HG02938 (cell line): Measurements from ENCODE around the gene RAB11A.

Source experiments
- ATAC-seq: cut with Tn5 transposase; IDR thresholded peaks from one replicate; pipeline ENCODE4 v1.9.1; 2021; ENCODE audit warnings: mild to moderate bottlenecking, moderate library complexity; ENCODE audit not compliant: unreplicated experiment

The RAB11A gene

GRCh38 chr15:65935391-65935790 is 66.1 kb downstream of the RAB11A start:
- no peak for ATAC-seq

DNA sequence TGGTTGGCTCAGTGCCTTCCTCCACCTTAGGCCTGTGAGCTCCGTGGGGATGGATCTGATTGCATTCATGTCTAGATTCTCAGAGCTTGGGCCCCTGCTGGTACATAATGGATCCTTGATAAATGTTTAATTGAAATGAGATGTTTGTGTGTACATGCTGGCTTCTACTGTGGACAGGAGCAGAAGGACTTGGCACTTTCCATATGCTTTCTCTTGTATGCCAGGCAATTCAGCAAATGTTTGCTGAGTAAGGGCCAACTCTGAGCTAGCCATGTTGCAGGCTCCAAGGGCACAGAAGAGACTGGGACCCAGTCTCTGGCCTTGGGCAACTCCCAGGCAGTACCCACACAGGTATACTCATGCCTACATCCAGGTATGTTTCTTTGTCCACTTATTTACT is 67.0 kb downstream of the RAB11A start:
- no peak for ATAC-seq

GRCh38 chr15:65937054-65937453 is 67.8 kb downstream of the RAB11A start:
- ATAC-seq = no peak

DNA sequence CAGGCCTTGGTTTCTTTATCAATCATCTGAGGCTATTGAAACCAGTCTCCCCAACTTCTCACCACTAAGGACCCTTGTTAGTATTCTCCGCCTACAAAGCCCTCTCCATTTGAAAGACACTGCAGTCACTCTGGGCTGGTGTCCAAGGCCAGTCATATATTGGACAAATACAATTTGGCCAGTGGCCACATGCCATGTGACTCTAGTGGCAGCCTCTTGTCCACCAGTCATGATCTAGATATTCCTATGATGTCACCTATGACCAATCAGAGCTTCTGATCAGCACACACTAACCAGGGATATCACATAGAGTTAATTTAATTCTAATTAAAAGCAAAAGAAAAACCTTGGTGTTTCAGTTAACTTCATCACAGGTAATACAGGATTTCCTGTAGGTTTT is 68.2 kb downstream of the RAB11A start:
- ATAC-seq = no peak

DNA sequence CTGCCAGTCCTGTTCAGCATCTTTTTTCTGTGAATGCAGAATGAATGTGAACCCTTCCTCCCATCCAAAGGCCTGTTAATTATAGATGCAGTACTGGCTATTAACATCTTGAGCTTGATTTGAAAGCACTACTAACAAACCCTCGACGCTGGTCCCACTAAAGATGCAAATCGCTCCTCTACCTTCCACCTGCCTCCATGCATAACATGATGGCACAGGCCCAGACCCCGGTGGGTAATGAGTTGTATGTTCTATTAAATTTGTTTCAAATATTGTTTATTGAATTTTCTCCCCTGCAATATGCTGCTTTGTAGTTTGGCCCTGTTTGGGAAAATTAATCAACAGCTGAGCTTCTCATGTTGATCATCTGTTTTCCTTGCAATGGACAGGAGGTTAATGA is 69.3 kb downstream of the RAB11A start:
- no peak for ATAC-seq

DNA sequence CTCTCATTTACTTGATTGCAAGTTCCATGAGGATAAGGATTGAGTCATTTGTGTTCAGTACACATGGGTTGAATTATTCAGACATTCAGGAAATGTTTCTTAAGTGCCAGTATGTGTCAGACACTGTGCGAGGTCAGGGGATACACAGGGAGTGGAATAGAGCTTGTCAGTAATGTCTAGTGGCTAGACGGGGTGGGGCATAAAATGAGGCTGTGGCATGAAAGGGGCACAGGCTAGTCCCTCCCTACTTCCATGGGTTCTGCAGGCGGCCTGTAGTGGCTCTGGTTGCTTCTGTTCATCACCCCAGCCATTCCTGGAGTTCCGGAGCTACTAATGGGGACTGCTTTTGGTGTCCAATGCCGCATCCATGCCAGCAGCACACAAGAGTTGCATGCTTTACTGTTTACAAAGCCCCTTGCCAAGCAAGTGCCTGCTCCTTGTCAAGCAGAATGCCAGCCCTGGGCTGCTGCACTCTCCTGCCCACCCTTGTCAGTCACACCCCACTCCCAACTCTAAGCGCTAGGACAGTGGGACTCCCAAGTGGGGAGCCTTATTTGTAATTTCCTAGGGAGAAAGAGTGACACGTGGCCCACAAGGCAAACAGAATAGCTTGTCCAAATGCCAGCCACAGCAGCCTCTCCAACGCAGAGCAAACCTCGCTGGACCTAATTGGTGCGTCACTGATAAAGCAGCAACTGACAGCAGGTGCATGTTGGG is 70.8 kb downstream of the RAB11A start:
- ATAC-seq = no peak

DNA sequence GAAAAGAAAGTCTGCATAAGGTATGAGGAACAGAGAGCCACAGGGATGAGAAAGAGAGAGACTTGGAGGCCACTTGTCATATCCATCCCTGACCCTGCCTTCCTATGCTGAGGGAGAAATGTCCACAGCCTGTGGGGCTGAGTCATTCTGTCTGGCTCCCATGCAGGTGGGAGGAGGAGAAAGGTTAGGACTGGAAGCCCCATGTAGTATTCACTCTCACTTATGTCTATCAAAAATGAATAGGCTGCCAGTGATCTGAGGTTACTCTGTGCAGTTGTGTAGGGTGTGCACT is 71.3 kb downstream of the RAB11A start:
- no peak for ATAC-seq
